IPS-18c (cell line): ENCODE measurements around the gene CRISPLD2.

Experiments
- H3K4me3 ChIP-seq: 2 replicates; pipeline ENCODE4 v1.7.0; 2013; ENCODE audit warnings: low read depth, mild to moderate bottlenecking, low read length, moderate library complexity; ENCODE audit not compliant: insufficient read depth
- H3K9me3 ChIP-seq: one replicate; pipeline ENCODE4 v1.6.1; 2013; ENCODE audit warnings: mild to moderate bottlenecking, low read length, moderate library complexity; ENCODE audit not compliant: control insufficient read depth, insufficient read depth

The CRISPLD2 gene

DNA sequence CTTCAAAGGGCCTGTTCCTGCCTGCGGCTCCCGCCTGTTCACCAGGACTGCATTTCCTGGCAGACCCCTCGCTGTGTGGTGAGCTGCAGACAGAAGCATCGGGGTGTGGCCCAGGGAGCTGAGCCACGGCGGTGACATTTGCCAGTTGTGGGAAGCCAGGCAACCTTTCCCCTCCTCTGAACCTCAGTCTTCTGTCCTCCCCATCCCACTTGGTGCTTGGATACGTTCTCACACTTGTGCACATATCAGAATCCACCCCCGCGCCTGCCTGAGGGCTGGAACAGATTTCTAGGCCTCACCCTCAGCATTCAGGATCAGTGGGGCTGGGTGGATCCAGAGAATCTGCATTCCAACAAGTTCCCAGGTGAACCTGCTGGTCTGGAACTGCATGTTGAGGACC lies 63.5 kb downstream of the CRISPLD2 start:
- no peaks in the 10 kb centered on the region for H3K9me3 ChIP-seq
- H3K4me3 ChIP-seq, result no peak overlapping the region

DNA sequence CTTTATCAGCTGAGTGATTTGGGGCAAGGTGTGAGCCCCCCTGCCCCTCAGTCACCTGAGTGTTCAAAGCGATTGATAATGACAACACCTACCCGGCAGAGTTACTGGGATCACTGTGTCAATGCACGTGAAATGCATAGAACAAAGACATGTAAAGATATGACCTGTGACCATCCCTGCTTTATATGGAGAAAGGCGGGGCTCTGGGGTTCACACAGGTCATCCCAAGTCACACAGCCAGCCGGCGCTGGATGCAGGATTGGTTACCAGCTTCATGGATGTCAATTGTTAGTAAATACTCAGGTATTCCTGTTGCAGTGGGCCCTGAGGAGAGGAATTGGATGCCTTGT lies 64.4 kb downstream of the CRISPLD2 start:
- Histone ChIP-seq H3K9me3 (no peaks in the 10 kb centered on the region), H3K4me3 (no peak overlapping the region)

DNA sequence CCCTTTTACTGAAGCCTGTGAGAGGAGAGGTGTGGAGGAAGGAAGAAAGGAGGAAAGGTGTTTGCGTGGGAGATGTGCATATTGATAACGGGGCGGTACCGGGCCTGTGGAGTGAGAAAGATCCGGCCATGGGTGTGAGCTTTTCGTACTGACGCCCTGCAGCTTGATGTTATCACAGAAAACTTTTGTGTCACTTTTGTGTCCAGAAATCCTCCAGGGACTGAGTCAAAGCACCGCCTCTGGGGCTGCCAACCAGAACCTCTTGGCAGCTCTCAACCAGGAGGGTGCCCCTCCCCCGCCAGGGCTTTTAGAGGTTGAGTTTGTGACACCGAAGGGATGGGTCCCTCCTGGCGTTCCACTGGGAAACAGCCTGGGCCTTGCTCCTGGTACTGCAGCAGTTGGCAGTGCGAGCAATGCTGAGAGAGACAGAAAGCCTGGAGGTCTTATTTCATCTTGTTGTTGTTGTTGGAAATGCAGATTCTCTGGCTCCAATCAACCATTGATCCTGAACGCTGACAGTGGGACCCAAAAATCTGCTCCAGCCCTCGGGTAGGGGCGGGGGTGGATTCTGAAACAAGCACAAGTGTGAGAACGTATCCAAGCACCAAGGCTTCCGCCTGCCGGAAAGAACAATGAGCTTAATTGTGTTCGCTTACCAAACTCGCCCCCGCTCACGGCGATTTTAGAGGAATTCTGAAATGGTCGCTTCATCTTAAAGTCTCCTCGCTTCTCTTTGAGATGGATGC lies 65.0 kb downstream of the CRISPLD2 start:
- Histone ChIP-seq H3K4me3 (no peak overlapping the region), H3K9me3 (no peaks in the 10 kb centered on the region)

DNA sequence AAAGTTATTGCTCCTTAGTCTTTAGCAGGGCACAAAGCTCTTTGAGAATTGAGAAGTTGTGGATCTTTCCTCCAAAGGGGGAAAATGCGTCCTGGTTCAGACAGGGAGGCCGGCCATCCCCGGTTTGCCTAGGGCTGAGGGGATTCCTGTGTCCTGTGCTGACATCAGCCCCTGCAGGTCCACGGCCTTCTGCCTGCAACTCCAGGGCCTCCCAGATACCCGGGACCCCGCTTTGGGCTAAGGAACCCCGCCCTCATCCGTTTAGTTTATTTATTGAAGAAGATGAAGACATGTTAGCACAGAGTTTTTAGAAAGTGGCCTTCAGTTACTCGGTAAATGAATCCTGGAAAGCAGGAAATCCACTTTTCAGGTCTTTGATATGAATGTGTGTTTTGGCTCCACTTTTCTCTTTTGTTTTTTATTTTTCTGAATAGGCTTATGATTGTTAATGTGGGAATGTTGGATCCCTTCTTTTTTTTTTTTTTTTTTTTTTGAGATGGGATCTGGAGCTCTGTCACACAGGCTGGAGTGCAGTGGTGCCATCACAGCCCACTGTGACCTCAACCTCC lies 65.6 kb downstream of the CRISPLD2 start:
- no peak overlapping the region for H3K4me3 ChIP-seq
- no peaks in the 10 kb centered on the region for H3K9me3 ChIP-seq

DNA sequence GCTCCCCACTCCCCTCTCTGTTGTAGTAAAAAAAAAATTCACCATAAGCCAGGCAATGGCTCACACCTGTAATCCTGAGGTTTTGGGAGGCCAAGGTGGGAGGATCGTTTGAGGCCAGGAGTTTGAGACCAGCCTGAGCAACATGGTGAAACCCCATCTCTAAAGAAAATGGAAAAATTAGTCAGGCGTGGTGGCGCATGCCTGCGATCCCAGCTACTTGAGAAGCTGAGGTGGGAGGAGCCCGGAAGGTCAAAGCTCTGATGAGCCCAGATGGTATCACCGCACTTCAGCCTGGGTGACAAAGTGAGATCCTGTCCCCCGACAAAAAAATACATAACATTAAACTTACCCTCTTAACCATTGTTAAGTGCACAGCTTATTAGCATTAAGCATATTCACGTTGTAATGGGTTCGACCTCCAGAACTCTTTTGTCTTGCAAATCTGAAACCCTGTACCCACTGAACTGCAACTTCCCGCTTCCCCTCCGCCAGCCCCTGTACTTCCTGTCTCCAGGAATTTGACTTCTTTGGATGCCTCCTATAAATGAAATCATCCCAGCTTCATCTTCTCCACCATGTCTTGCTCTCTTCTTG lies 66.8 kb downstream of the CRISPLD2 start:
- peaks cover 2% of the 10 kb centered on the region for H3K9me3 ChIP-seq
- H3K4me3 ChIP-seq, result no peak overlapping the region; the same call in 1 of the 2 replicates

DNA sequence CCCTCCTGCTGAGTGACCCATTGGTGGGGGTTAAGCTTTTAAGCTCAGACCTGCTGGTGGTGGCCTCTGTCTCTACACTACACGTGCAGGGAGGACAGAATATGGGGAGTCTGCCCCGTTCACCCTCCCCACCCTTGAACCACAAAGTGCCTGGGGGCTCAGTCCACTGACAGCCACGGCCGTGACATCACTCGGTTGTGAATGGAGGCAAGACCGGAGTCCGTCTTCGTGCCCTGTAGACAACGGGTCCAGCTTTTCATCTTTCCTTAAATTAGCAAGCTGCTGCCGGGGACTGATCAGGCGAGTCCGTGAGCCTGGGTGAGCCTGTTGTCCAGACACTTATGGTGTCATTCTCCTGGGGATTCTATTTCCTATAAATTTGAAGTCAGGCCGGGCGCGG lies 67.4 kb downstream of the CRISPLD2 start:
- Histone ChIP-seq H3K4me3 (no peak overlapping the region), H3K9me3 (peaks cover 2% of the 10 kb centered on the region)

DNA sequence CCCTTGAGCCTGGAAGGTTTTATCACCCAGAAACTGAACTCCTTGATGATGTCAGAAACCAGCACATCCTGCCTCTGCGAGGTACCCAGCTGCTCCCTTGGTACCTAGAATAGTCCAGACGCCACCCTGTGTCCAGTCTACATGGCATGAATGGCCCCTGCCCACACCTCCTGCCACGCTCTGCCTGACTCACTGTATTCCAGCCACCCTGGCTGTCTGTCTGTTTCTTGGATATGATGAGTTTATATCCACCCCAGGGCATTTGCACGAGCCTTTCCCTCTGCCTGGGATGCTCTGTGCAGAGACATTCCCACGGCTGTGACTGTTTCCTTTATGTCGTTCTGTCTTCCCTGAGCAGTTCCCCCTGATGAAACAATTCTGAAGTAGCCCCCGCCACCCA lies 68.7 kb downstream of the CRISPLD2 start:
- no peak overlapping the region for H3K4me3 ChIP-seq
- peaks cover 2% of the 10 kb centered on the region for H3K9me3 ChIP-seq

DNA sequence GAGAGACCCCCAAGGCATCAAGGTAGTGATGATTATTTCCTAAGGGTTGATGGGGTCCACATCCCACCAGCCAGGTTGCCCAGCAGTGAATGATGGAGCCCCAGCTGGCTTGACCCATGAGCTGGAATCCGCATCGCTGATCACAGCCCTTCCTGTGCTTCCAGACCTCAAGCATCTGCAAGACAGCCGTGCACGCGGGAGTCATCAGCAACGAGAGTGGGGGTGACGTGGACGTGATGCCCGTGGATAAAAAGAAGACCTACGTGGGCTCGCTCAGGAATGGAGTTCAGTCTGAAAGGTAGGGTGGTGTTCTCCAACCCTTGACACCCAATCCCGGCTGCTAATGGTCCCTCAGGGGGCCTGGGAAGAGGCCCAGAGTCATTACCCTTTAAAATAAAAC lies 69.3 kb downstream of the CRISPLD2 start:
- H3K4me3 ChIP-seq, result no peak overlapping the region
- peaks cover 2% of the 10 kb centered on the region for H3K9me3 ChIP-seq

DNA sequence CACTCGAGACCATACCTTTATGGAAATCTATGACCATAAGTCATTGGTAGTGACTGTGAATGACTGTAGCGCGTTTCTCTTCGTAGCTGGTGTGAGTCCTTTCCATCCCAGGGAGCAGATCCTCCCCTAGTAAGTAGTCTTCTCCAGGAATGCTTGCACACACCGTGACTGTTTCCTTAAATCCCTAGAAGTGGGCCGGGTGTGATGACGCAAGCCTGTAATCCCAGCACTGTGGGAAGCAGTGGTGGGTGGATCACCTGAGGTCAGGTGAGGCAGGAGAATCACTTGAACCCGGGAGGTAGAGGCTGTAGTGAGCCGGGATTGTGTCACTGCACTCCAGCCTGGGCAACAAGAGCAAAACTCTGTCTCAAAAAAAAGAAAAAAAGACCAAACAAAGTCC lies 70.6 kb downstream of the CRISPLD2 start:
- H3K9me3 ChIP-seq, result peaks cover 2% of the 10 kb centered on the region

DNA sequence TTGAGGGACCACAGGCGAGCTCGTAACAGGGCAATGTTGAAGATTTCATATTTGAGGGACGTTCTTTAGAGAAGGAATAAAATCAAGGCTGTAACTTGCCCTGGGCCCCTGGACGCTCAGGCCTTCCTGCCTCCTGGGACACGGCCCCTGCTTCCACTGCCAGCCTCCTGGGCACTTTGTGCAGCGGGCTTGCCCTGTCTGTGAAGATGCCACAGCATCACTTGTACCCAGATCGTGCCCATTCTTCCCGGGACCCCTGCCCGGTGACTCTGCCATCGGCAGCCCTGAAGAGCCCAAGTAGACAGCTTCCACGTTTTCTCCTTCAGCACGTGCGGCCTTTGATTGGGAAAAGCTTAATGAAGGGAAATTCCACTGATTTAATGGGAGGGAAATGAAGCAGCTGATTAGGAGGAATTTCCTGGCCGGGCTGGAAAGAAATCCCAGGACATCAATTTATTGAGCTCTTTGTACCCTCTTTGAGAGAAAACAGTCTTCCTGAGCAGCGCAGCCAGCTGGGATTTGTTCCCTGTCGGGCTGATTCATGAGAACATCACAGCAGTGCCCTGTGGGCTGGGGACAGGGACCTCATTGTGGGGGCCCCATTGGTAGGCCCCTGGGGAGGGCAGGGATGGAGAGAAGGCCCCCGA lies 71.5 kb downstream of the CRISPLD2 start:
- peaks cover 2% of the 10 kb centered on the region for H3K9me3 ChIP-seq
- no peak overlapping the region for H3K4me3 ChIP-seq

More for the DNA sequence above, 70.6 kb downstream of the CRISPLD2 start:
- no peak overlapping the region for H3K4me3 ChIP-seq

DNA sequence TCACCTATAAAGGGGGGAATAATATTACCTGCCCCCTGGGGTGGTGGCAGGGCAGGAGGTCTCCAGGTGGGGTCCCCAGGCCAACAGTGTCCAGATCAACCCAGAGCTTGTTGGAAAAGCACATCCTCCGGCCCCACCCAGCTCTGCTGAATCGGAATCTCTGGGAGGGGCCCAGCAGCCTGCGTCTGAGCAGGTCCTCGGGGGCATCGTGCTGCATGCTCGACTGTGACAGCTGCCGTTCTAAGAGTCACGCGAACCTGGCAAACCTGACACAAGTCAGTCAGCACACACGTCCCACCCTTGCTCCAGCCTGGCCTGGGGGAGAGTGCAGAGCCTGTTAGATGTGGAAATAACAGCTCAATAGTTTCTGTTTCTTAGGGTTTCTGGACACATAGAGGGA lies 72.3 kb downstream of the CRISPLD2 start:
- Histone ChIP-seq H3K9me3 (peaks cover 2% of the 10 kb centered on the region), H3K4me3 (no peak overlapping the region)

DNA sequence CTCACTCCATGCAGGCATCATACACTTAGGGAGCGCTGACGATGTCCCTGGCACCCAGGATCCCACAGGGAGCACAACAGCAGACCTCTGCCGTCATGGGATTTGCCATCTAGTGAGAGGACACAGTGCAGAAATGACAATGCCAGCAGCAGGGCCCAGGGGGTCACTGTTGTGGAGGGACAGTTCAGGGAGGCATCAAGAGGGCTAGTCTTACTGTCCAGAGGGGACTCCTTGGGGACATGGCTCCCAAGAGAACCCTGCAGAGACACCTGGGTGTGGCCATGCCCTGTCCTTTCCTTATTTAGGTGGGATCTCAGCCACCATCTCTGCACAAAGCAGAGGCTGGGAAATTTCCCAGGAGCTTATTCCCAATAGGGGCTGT lies 73.7 kb downstream of the CRISPLD2 start:
- Histone ChIP-seq H3K4me3 (no peak overlapping the region), H3K9me3 (peaks cover 2% of the 10 kb centered on the region)

DNA sequence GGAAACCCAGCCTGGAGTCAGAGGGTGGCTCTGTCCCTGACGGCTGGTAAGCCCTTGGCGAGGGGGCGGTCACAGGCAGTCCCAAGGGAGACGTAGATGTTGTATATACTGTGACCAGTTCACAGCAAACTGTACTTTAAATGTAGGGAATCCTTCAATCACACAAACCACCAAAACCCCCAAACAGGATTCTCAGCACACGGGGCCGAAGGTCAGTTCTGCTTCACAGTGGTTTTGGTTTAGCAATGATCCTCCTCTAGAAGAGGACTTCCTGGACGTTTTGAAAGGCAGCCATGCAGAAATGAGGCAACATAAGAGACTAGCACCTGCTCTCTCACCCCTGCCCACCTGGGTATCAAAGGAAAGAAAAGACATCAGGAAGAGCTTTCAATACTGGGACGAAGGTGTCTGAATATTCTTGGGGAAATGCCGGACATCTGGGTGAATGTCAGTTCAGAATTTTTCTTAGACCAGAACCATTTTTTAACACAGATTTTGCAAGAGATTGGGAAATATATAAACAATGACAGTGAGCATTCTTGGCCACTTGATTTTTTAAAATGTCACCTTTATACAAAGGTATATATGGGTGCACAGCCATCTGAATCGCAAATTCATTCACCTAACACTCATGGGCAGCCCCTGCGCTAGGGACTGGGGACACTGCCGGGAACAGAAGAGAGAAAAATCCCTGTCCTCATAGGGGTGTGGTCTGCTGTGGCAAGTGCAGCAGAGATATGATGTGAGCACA lies 74.2 kb downstream of the CRISPLD2 start:
- H3K4me3 ChIP-seq, result no peak overlapping the region
- peaks cover 2% of the 10 kb centered on the region for H3K9me3 ChIP-seq

DNA sequence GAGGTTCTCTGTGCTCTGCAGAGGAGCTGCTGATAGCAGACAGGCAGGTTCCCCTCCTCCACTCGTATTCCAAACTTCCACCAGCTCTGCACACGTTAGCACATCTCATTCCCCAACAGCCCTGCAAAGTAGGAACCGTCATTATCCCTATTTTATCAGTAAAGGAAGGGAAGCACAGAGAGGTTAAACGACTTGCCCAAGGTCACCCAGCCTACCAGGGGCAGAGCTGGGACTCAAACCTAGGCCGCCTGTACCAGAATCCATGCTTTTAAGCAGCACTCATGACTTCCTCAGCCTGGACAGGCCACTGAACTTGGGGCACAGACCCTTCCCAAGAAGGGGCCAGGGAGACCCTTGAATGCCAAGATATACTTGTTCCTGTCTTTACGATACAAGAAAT lies 75.2 kb downstream of the CRISPLD2 start:
- Histone ChIP-seq H3K9me3 (peaks cover 2% of the 10 kb centered on the region), H3K4me3 (no peak overlapping the region)

DNA sequence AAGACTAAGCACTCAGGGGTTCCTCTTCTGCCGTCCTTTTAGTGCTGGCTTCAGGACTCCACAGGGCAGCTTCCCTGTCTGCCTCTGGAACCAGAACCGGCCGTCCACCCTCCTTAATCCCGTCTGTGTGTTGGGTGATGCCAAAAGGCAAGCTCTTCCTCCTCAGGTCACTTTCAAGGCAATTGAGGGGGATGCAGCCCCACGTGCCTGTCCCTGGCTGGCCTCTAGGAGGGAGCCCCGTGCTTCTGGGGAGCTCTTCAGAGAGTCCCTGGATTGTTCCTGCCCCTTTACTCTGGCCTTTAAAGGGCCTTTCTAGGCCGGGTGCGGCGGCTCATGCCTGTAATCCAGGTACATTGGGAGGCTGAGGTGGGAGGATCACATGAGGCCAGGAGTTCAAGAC lies 77.1 kb downstream of the CRISPLD2 start:
- no peak overlapping the region for H3K4me3 ChIP-seq
- no peaks in the 10 kb centered on the region for H3K9me3 ChIP-seq

DNA sequence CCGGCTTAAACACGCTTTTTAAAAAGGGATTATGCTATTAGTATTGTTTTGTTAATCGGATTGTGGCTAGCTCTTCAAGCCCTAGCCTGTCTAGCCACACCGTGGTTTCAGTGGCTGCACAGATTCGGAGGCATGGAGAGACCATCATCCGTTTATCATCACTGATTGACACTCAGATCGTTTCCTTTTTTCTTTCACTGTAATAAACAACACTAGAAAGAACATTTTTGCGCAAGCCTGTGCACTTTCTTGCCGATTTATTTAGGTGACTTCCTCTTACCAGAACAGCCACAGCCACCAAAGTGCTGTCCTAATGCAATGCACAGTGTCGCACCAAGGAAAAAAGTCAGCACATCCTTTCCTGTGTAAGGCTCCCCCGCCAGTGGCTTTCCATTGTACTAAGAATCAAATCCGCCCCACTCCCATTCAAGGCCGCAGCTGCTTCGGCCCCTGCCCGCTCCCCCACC lies 78.2 kb downstream of the CRISPLD2 start:
- Histone ChIP-seq H3K4me3 (no peak overlapping the region), H3K9me3 (no peaks in the 10 kb centered on the region)

DNA sequence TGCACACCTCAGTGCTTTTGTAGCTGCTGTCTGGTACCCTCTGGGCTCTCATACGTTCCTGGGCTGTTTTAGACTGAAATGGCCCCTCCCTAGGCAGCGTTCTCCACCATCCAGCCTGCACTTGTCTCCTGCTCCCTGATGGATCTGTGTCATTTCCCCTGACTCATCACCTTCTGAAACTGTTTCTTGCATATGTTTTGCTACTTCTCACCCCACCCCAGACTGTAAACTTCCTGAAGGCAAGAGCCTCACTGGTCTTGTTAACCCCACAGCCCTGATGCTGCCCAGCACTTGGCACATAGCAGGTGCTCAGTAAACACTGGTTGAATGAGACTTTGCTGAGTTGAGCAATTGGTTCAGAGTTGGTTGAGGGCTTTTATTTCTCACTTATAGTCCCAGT lies 78.7 kb downstream of the CRISPLD2 start:
- Histone ChIP-seq H3K4me3 (no peak overlapping the region), H3K9me3 (no peaks in the 10 kb centered on the region)
